Measurements from ENCODE around the gene RAB31.

The RAB31 gene

GRCh38 chr18:9845256-9845655, 137.2 kb downstream of the RAB31 start:
- Histone ChIP-seq H3K36me3 (ENCODE audit: control insufficient read depth, insufficient read depth, low read length) (no peaks in the 10 kb centered on the region), H3K9ac (no peak overlapping the region), H3K4me3 (ENCODE audit: low read depth, low read length) (no peak overlapping the region), H3K4me1 (peaks cover 5% of the 10 kb centered on the region), H3K27ac (no peak overlapping the region), H2AFZ (peak overlapping the region; percentile 58), H3K79me2 (no peaks in the 10 kb centered on the region), H3K9me3 (ENCODE audit: control insufficient read depth, low read length) (no peaks in the 10 kb centered on the region), H3K27me3 (ENCODE audit: control insufficient read depth, insufficient read depth, low read length) (no peaks in the 10 kb centered on the region), H3K4me2 (ENCODE audit: low read length) (no peak overlapping the region)
- no peak for TF ChIP-seq CTCF (IDR thresholded peaks at IDR 0.05)

GRCh38 chr18:9846162-9846925, 138.2 kb downstream of the RAB31 start:
- Histone ChIP-seq H3K27ac (no peak overlapping the region), H3K27me3 (ENCODE audit: control insufficient read depth, insufficient read depth, low read length) (no peaks in the 10 kb centered on the region), H3K4me1 (peaks cover 5% of the 10 kb centered on the region), H3K4me3 (ENCODE audit: low read depth, low read length) (no peak overlapping the region), H3K4me2 (ENCODE audit: low read length) (no peak overlapping the region), H2AFZ (peak overlapping the region; percentile 17), H3K36me3 (ENCODE audit: control insufficient read depth, insufficient read depth, low read length) (no peaks in the 10 kb centered on the region), H3K9ac (no peak overlapping the region), H3K9me3 (ENCODE audit: control insufficient read depth, low read length) (no peaks in the 10 kb centered on the region), H3K79me2 (no peaks in the 10 kb centered on the region)
- no peak for TF ChIP-seq CTCF (IDR thresholded peaks at IDR 0.05)

DNA sequence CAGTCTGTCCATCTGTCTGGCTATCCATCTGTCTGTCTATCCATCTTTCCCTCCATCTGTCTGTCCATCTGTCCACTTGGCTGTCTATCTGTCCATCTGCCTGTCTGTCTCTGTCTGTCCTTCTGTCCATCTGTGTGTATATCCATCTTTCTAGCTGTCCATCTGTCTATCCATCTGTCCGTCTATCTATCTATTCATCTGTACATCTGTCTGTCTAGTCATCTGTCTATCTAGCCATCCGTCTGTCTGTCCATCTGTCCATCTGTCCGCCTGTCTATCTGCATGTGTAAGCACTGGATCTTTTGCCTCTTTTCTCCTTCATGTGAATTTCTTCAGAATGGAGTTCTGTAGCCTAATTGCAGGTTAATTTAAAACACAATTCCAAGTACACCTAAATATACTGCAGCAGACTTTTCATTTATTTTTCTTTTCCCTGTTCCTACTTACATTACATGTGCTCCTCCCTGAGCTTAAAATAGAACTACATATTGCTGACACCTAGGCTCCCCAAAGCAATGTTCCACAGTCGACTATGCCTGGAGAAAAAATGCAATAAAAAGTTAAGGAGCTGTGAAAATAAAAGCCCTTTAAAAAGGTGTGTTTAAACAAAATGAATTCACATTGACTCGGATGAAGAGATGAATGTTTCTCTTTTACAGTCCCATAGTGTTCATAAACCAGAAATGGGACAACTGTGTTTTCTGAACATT, 140.2 kb downstream of the RAB31 start:
- Histone ChIP-seq H3K79me2 (no peaks in the 10 kb centered on the region), H2AFZ (peak overlapping the region; percentile 54), H3K4me3 (ENCODE audit: low read depth, low read length) (peak overlapping the region; percentile 18), H3K36me3 (ENCODE audit: control insufficient read depth, insufficient read depth, low read length) (no peaks in the 10 kb centered on the region), H3K4me1 (peaks cover 5% of the 10 kb centered on the region), H3K9ac (no peak overlapping the region), H3K27ac (no peak overlapping the region), H3K9me3 (ENCODE audit: control insufficient read depth, low read length) (no peaks in the 10 kb centered on the region), H3K27me3 (ENCODE audit: control insufficient read depth, insufficient read depth, low read length) (no peaks in the 10 kb centered on the region), H3K4me2 (ENCODE audit: low read length) (peak overlapping the region; percentile 60)
- TF ChIP-seq CTCF (IDR thresholded peaks at IDR 0.05) = no peak

- no peak overlapping the region for H3K4me3 ChIP-seq (ENCODE audit: low read depth, low read length)
- H3K27ac ChIP-seq = peak overlapping the region; percentile 56
- no peaks in the 10 kb centered on the region for H3K27me3 ChIP-seq (ENCODE audit: control insufficient read depth, insufficient read depth, low read length)
- TF ChIP-seq CTCF (IDR thresholded peaks at IDR 0.05) = no peak
- H3K9ac ChIP-seq = no peak overlapping the region
- peak overlapping the region; percentile 65 for H2AFZ ChIP-seq
- H3K9me3 ChIP-seq (ENCODE audit: control insufficient read depth, low read length) = no peaks in the 10 kb centered on the region
- peaks cover 5% of the 10 kb centered on the region for H3K4me1 ChIP-seq
- H3K4me2 ChIP-seq (ENCODE audit: low read length) = peak overlapping the region; percentile 9
- no peaks in the 10 kb centered on the region for H3K36me3 ChIP-seq (ENCODE audit: control insufficient read depth, insufficient read depth, low read length)
- no peaks in the 10 kb centered on the region for H3K79me2 ChIP-seq
These were observed 141.5 kb downstream of the RAB31 start for GRCh38 chr18:9849407-9850283.
